NCI-H1105 (cell line): ENCODE results near the gene WDR59.
A peak's percentile ranks its signal among the peaks of the same experiment; 100 is the strongest.
"Not testable (repeated sequence)": the region's sequence is repeated elsewhere in the genome, so short reads cannot be mapped to it uniquely, and the experiment has no call there.

Experiments used
- DNase-seq: peaks from one replicate; lab custom pipeline; 2025; lab: John Stamatoyannopoulos, UW

Gene WDR59

GRCh38 chr16:75011634-75012307, 26.8 kb upstream of the WDR59 start:
- DNase-seq: no peak

GRCh38 chr16:75010427-75010826, 25.5 kb upstream of the WDR59 start:
- DNase-seq: no peak

GRCh38 chr16:75007443-75007842, 22.5 kb upstream of the WDR59 start:
- no peak for DNase-seq

- DNase-seq: no peak
Observed at GRCh38 chr16:75005697-75006096, 20.8 kb upstream of the WDR59 start.

GRCh38 chr16:75004460-75004859, 19.5 kb upstream of the WDR59 start:
- no peak for DNase-seq

GRCh38 chr16:75003931-75004330, 19.0 kb upstream of the WDR59 start:
- DNase-seq: no peak

- DNase-seq: no peak
Observed at GRCh38 chr16:75002474-75002873, 17.6 kb upstream of the WDR59 start.

GRCh38 chr16:75000481-75001081, 15.7 kb upstream of the WDR59 start:
- DNase-seq: no peak

- peak; percentile 35 for DNase-seq
Observed at GRCh38 chr16:74999609-75000480, 14.9 kb upstream of the WDR59 start.

GRCh38 chr16:74999219-74999608, 14.3 kb upstream of the WDR59 start:
- DNase-seq: no peak

GRCh38 chr16:74998481-74999218, 13.7 kb upstream of the WDR59 start, which contains the start of gene ZNRF1:
Gene ZNRF1, plus strand, starts transcription at chr16:74999024. Its CDS starts 648 bp downstream, at chr16:74999672.
- DNase-seq: peak; percentile 44

- no peak for DNase-seq
Observed at GRCh38 chr16:74997042-74997491, 12.1 kb upstream of the WDR59 start.

- DNase-seq: no peak
Observed at GRCh38 chr16:74995986-74996385, 11.1 kb upstream of the WDR59 start.

GRCh38 chr16:74991593-74992403, 6.9 kb upstream of the WDR59 start:
- DNase-seq: no peak

GRCh38 chr16:74991268-74991592, 6.3 kb upstream of the WDR59 start:
- no peak for DNase-seq

GRCh38 chr16:74990832-74991231, 5.9 kb upstream of the WDR59 start:
- DNase-seq: no peak

GRCh38 chr16:74989864-74990263, 4.9 kb upstream of the WDR59 start:
- DNase-seq: not testable (repeated sequence)

GRCh38 chr16:74987027-74987681, 2.2 kb upstream of the WDR59 start:
- no peak for DNase-seq

GRCh38 chr16:74984194-74984528, 762 bp downstream of the WDR59 start:
- no peak for DNase-seq

GRCh38 chr16:74982256-74982655, 2.7 kb downstream of the WDR59 start:
- no peak for DNase-seq

- DNase-seq: no peak
Observed at GRCh38 chr16:74975591-74975990, 9.3 kb downstream of the WDR59 start.
